Heart left ventricle (tissue), 16 donors: ENCODE measurements around the gene ZNF724. TPM values are rescaled to one million over a fixed set of nuclear protein-coding genes. Genes with fewer than 3 reads are reported as not detected.

Experiments used
- ATAC-seq, 4 donors: fragments of 200-7000 bp; cut with Tn5 transposase; one replicate each; pipeline ENCODE4 v1.9.1; 2020 to 2022; ENCODE audit warnings: moderate library complexity in 4 of 4, mild to moderate bottlenecking in 3 of 4, moderate number of reproducible peaks in 1 of 4
- DNase-seq, 5 donors: peaks; one replicate each; pipeline ENCODE4 v3.0.0-alpha.2; 2020
- H3K27ac ChIP-seq, 12 donors: fragments of 200-600 bp; sonication (generic) in 4 of 12; one replicate each; pipeline versions ENCODE4 v1.5.0 to v1.8.0; 2016 to 2022; ENCODE audit warnings: mild to moderate bottlenecking in 2 of 12
- H3K27me3 ChIP-seq, 9 donors: fragments of 200-600 bp; sonication (generic) in 2 of 9; one replicate each; pipeline versions ENCODE4 v1.5.1 to v1.8.0; 2016 to 2022; ENCODE audit warnings: mild to moderate bottlenecking in 3 of 9
- H3K36me3 ChIP-seq, 9 donors: fragments of 200-600 bp; sonication (generic) in 2 of 9; one replicate each; pipeline versions ENCODE4 v1.5.0 to v1.8.0; 2018 to 2022; ENCODE audit warnings: mild to moderate bottlenecking in 2 of 9
- H3K4me1 ChIP-seq, 12 donors: fragments of 200-600 bp; sonication (generic) in 4 of 12; one replicate each; pipeline versions ENCODE4 v1.5.0 to v1.8.0; 2016 to 2022; ENCODE audit warnings: mild to moderate bottlenecking in 3 of 12
- H3K4me3 ChIP-seq, 12 donors: fragments of 200-600 bp; sonication (generic) in 4 of 12; one replicate each; pipeline versions ENCODE4 v1.5.0 to v1.8.0; 2017 to 2022; ENCODE audit warnings: mild to moderate bottlenecking in 9 of 12, moderate library complexity in 4 of 12
- H3K9me3 ChIP-seq, 12 donors: fragments of 200-600 bp; sonication (generic) in 4 of 12; one replicate each; pipeline versions ENCODE4 v1.5.0 to v1.8.0; 2016 to 2022; ENCODE audit warnings: mild to moderate bottlenecking in 1 of 12
- CTCF ChIP-seq, 12 donors: fragments of 200-600 bp; sonication (generic) in 4 of 12; IDR thresholded peaks; one replicate each; pipeline versions ENCODE4 v1.5.0 to v1.8.0; 2018 to 2022; ENCODE audit warnings: antibody characterized with exemption in 12 of 12, mild to moderate bottlenecking in 5 of 12
- POLR2A ChIP-seq, 2 donors: fragments of 450-650 bp; IDR thresholded peaks; one replicate each; pipeline ENCODE4 v1.6.1; 2017; ENCODE audit warnings: antibody characterized with exemption in 2 of 2, mild to moderate bottlenecking in 2 of 2, moderate library complexity in 2 of 2
- WGBS, 4 donors: extraction: QIAGEN DNeasy Blood & Tissue Kit in 2 of 4; methylation state at CpG; one replicate each; pipeline versions ENCODE4 v1.1.5 to v1.1.7; 2013 to 2018; 5-methylcytosine and 5-hydroxymethylcytosine counted together
- intact Hi-C, 10 donors: fragments of 100-400 bp; cut with DNase I; formaldehyde crosslinking; loops; one replicate each; pipeline versions ENCODE4 v1.11.1 to v1.14.2; 2022
- polyA plus RNA-seq, 2 donors: library from polyadenylated mRNA; stranded (reverse); fragments of 200-250 nt; gene quantifications; one replicate each; pipeline ENCODE4 v1.2.3, GENCODE V29; 2013
- total RNA-seq, 9 donors: library from RNA; depleted of rRNA in 2 of 9; stranded (reverse); fragments of >200 nt in 2 of 9; fragmentation: NEBNext Ultra II Directional in 3 of 9; extraction: Animal tissue kit (Norgen Biotek cat#: 25700) in 3 of 9; gene quantifications; one replicate each; pipeline versions ENCODE4 v1.1.0 to v1.2.4, GENCODE V29; 2016 to 2023
- donor health status: ischemic (EF 13 %, LVEDD 7.1; RV severe dilation, severe dysfunction).
- donor health status: healthy with polysubstance abuse.
- donor health status: DM: no; HTN: yes; CAD: no.
- donor health status: DM: no; HTN: no; CAD: no.
- donor health status: ischemic (EF 25% LVEDD 6.9; RV normal size, moderate dysfunction).
- donor health status: ischemic (EF 25% LVEDD 5.7; RV mildly dilated, moderate dysfunction).
- donor health status: healthy.
- donor health status: DM: yes; HTN: yes; CAD: no.
- donor health status: ischemic (EF 35%, LVEDD 5.7; RV mildly dilated, moderate dysfunction).
- donor health status: nonischemic (EF 11% LVEDD 7.7; RV severe dilation, severe dysfunction).
- donor health status: DM: yes; HTN: yes; CAD: no.
- donor health status: PGD.
- donor health status: ischemic (EF 29% LVEDD 5.4; RV normal size, mild dysfunction).
- donor health status: nonischemic (EF 23%, LVEDD 6.1; RV moderate dilation, normal function).

The ZNF724 gene
- total and polyA plus RNA-seq, 11 donors: 0.34 to 2.9 (median 1.4) TPM

- no peak overlapping the region for H3K4me3 ChIP-seq
- no peak for ATAC-seq
- intact Hi-C loops: no loop called here
- H3K27ac ChIP-seq: no peak overlapping the region
- no peaks in the 10 kb centered on the region for H3K27me3 ChIP-seq
- peaks cover 0 to 53% (median 42%) of the 10 kb centered on the region in 9 donors for H3K36me3 ChIP-seq
- DNase-seq: no peak
- no peaks in the 10 kb centered on the region for H3K9me3 ChIP-seq
- 45 to 75% (median 59%) methylated on average over 2 of the region's 2 CpGs for WGBS, 4 donors
- no peaks in the 10 kb centered on the region for H3K4me1 ChIP-seq
- no peak for TF ChIP-seq CTCF (IDR thresholded peaks at IDR 0.05)
- no peak for TF ChIP-seq POLR2A (IDR thresholded peaks at IDR 0.05)
These were observed 13.2 kb upstream of the ZNF724 start for GRCh38 chr19:23263396-23263795.

GRCh38 chr19:23262920-23263319, 12.7 kb upstream of the ZNF724 start:
- no peak overlapping the region for H3K4me3 ChIP-seq
- no peak overlapping the region for H3K27ac ChIP-seq
- ATAC-seq (no peak), DNase-seq (no peak)
- TF ChIP-seq CTCF (IDR thresholded peaks at IDR 0.05) (no peak), POLR2A (IDR thresholded peaks at IDR 0.05) (no peak)
- peaks cover 0 to 48% (median 38%) of the 10 kb centered on the region in 9 donors for H3K36me3 ChIP-seq
- H3K4me1 ChIP-seq: no peaks in the 10 kb centered on the region
- intact Hi-C loops: no loop called here
- no peaks in the 10 kb centered on the region for H3K27me3 ChIP-seq
- no peaks in the 10 kb centered on the region for H3K9me3 ChIP-seq
- 90 to 93% (median 93%) methylated on average over 5 of the region's 5 CpGs for WGBS, 4 donors

GRCh38 chr19:23261496-23262020, 11.4 kb upstream of the ZNF724 start:
- no peak for DNase-seq
- no peaks in the 10 kb centered on the region for H3K9me3 ChIP-seq
- H3K27me3 ChIP-seq: no peaks in the 10 kb centered on the region
- TF ChIP-seq POLR2A (IDR thresholded peaks at IDR 0.05): no peak
- no peak for TF ChIP-seq CTCF (IDR thresholded peaks at IDR 0.05)
- intact Hi-C loops: no loop called here
- 77 to 92% (median 91%) methylated on average over 2 to 3 of the region's 3 CpGs for WGBS, 4 donors
- peaks cover 0 to 36% (median 25%) of the 10 kb centered on the region in 9 donors for H3K36me3 ChIP-seq
- H3K4me1 ChIP-seq: no peaks in the 10 kb centered on the region
- H3K27ac ChIP-seq: no peak overlapping the region
- no peak for ATAC-seq
- H3K4me3 ChIP-seq: no peak overlapping the region

GRCh38 chr19:23260956-23261355, 10.8 kb upstream of the ZNF724 start:
- DNase-seq (no peak), ATAC-seq (no peak)
- no peaks in the 10 kb centered on the region for H3K27me3 ChIP-seq
- WGBS, 4 donors: 81 to 85% (median 85%) methylated on average over 5 of the region's 5 CpGs
- peaks cover 0 to 33% (median 25%) of the 10 kb centered on the region in 9 donors for H3K36me3 ChIP-seq
- intact Hi-C loops: no loop called here
- H3K27ac ChIP-seq: no peak overlapping the region
- H3K4me3 ChIP-seq: no peak overlapping the region
- no peaks in the 10 kb centered on the region for H3K9me3 ChIP-seq
- no peaks in the 10 kb centered on the region for H3K4me1 ChIP-seq
- TF ChIP-seq CTCF (IDR thresholded peaks at IDR 0.05): no peak
- no peak for TF ChIP-seq POLR2A (IDR thresholded peaks at IDR 0.05)
